Uterus (tissue), 4 donors: ENCODE results near the gene CACNA1B. TPM values are rescaled to one million over a fixed set of nuclear protein-coding genes. Genes with fewer than 3 reads are reported as not detected.

Source experiments
- DNase-seq, 2 donors: peaks; one replicate each; pipeline ENCODE4 v3.0.0-alpha.2; 2019 to 2020
- H3K27ac ChIP-seq, 2 donors: fragments of 200-600 bp; sonication (generic); 1 replicate in 1 of 2; 2 replicates in 1 of 2; pipeline ENCODE4 v1.5.1; 2016 to 2018
- H3K27me3 ChIP-seq, 2 donors: fragments of 200-600 bp; sonication (generic); one replicate each; pipeline ENCODE4 v1.5.1; 2018 to 2019; ENCODE audit warnings: control low read depth in 1 of 2
- H3K36me3 ChIP-seq, 2 donors: fragments of 200-600 bp; sonication (generic); one replicate each; pipeline ENCODE4 v1.5.1; 2019; ENCODE audit warnings: control low read depth in 1 of 2
- H3K4me1 ChIP-seq, 2 donors: fragments of 200-600 bp; sonication (generic); one replicate each; pipeline ENCODE4 v1.5.1; 2018 to 2019; ENCODE audit warnings: control low read depth in 1 of 2
- H3K4me3 ChIP-seq, 2 donors: fragments of 200-600 bp; sonication (generic); 1 replicate in 1 of 2; 2 replicates in 1 of 2; pipeline ENCODE4 v1.5.1; 2018 to 2019; ENCODE audit warnings: mild to moderate bottlenecking in 1 of 2
- H3K9me3 ChIP-seq, 2 donors: fragments of 200-600 bp; sonication (generic); one replicate each; pipeline ENCODE4 v1.5.1; 2019; ENCODE audit warnings: control low read depth in 1 of 2
- CTCF ChIP-seq, 4 experiments: fragments of 200-600 bp in 2 of 4; fragments of 450-650 bp in 2 of 4; sonication (generic) in 2 of 4; IDR thresholded peaks; one replicate each; pipeline ENCODE4 v1.5.1; 2016 to 2019; ENCODE audit warnings: antibody characterized with exemption in 4 of 4, mild to moderate bottlenecking in 2 of 4, moderate library complexity in 1 of 4
- POLR2A ChIP-seq, 2 donors: fragments of 450-650 bp; IDR thresholded peaks; one replicate each; pipeline ENCODE4 v1.6.1; 2016; ENCODE audit warnings: antibody characterized with exemption in 2 of 2, mild to moderate bottlenecking in 1 of 2, moderate library complexity in 1 of 2
- intact Hi-C: fragments of 100-400 bp; cut with DNase I; formaldehyde crosslinking; loops from one replicate; pipeline ENCODE4 v1.15.1; 2023; ENCODE audit warnings: low total_unique reads
- total RNA-seq, 4 donors: library from RNA; depleted of rRNA in 3 of 4; stranded (reverse); fragments of >200 nt in 3 of 4; gene quantifications; one replicate each; pipeline versions ENCODE4 v1.1.0 to v1.2.4, GENCODE V29; 2014 to 2023
- donor health status: DM: yes; HTN: yes; CAD: no.

The CACNA1B gene
- total RNA-seq, 4 donors from 2014 or later = 0.12 to 0.97 TPM; not detected in 2

DNA sequence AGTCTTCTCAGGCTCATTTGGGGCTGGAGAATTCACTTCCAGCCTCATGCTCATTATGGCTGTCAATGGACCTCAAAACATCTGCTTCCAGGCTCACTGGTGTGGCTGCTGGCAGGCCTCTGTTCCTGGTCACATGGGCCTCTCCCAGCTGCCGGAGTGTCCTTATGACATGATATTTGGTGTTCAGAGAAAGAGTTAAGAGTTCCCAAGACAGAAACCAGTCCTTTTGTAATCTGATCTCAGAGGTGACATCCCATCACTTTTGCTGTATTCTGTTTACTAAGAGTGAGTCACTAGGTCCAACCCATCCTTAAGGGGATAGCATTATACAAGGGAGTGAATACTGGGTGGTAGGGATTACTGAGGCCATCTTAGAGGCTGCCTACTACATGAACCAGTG, 104.6 kb downstream of the CACNA1B start:
- no peak for DNase-seq
- Histone ChIP-seq H3K4me1 (no peaks in the 10 kb centered on the region), H3K4me3 (no peak overlapping the region), H3K9me3 (no peaks in the 10 kb centered on the region), H3K27ac (no peak overlapping the region), H3K27me3 (no peaks in the 10 kb centered on the region), H3K36me3 (no peaks in the 10 kb centered on the region)
- TF ChIP-seq CTCF (IDR thresholded peaks at IDR 0.05) = no peak
- no peak for TF ChIP-seq POLR2A (IDR thresholded peaks at IDR 0.05)
- intact Hi-C loops = no loop called here

DNA sequence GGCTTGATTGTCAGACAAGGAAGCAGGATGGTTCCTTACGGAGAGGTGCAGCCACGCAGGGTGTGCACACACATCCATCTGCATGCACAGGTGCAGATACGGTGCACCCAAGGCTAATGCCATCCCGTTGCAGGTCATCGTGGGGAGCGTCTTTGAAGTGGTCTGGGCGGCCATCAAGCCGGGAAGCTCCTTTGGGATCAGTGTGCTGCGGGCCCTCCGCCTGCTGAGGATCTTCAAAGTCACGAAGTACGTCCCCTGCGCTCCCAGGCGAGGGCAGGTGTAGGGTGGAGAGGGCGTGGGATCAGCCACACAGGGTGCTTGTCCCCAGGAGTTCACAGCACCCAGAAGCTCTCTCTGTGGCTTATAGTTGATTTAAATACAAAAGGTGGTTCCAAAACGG, 106.4 kb downstream of the CACNA1B start:
- Histone ChIP-seq H3K9me3 (no peaks in the 10 kb centered on the region), H3K27me3 (no peaks in the 10 kb centered on the region), H3K27ac (no peak overlapping the region), H3K4me1 (no peaks in the 10 kb centered on the region), H3K4me3 (no peak overlapping the region), H3K36me3 (no peaks in the 10 kb centered on the region)
- TF ChIP-seq CTCF (IDR thresholded peaks at IDR 0.05) (no peak), POLR2A (IDR thresholded peaks at IDR 0.05) (no peak)
- no peak for DNase-seq
- intact Hi-C loops = no loop called here

GRCh38 chr9:137984520-137985257, 107.1 kb downstream of the CACNA1B start:
- intact Hi-C loops = no loop called here
- Histone ChIP-seq H3K9me3 (no peaks in the 10 kb centered on the region), H3K4me3 (no peak overlapping the region), H3K4me1 (no peaks in the 10 kb centered on the region), H3K27me3 (no peaks in the 10 kb centered on the region), H3K27ac (no peak overlapping the region), H3K36me3 (no peaks in the 10 kb centered on the region)
- no peak for DNase-seq
- TF ChIP-seq CTCF (IDR thresholded peaks at IDR 0.05) (no peak), POLR2A (IDR thresholded peaks at IDR 0.05) (no peak)

DNA sequence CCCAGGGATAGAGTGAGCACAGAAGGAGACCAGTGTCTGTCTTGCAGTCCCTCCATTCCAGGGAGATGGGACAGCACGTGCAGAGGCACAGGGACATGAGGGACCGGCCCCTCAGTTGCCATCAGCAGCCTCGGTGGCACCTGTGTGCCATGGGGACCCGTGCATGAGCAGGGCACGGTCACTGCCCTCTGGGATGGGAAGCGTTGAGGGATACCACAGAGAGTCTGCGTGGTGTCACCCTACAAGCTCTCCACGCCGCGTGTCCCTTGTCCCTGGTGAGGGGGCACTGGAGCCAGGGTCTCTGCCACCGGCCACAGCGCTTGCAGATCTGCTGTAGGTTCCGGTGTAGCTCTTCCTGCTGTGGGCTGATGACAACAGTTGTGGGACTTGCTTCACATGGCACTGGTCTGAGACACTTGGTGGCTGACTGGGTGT, 108.1 kb downstream of the CACNA1B start:
- no peak overlapping the region for H3K4me3 ChIP-seq
- no peaks in the 10 kb centered on the region for H3K27me3 ChIP-seq
- no peak for DNase-seq
- no peaks in the 10 kb centered on the region for H3K4me1 ChIP-seq
- H3K27ac ChIP-seq = no peak overlapping the region
- intact Hi-C loops = no loop called here
- TF ChIP-seq POLR2A (IDR thresholded peaks at IDR 0.05) (no peak), CTCF (IDR thresholded peaks at IDR 0.05) (no peak)
- H3K9me3 ChIP-seq = no peaks in the 10 kb centered on the region
- no peaks in the 10 kb centered on the region for H3K36me3 ChIP-seq

GRCh38 chr9:137986268-137987099, 108.9 kb downstream of the CACNA1B start:
- intact Hi-C loops = no loop called here
- H3K9me3 ChIP-seq = no peaks in the 10 kb centered on the region
- no peaks in the 10 kb centered on the region for H3K27me3 ChIP-seq
- H3K4me1 ChIP-seq = no peaks in the 10 kb centered on the region
- no peak for TF ChIP-seq POLR2A (IDR thresholded peaks at IDR 0.05)
- no peak for TF ChIP-seq CTCF (IDR thresholded peaks at IDR 0.05)
- no peaks in the 10 kb centered on the region for H3K36me3 ChIP-seq
- H3K4me3 ChIP-seq = no peak overlapping the region
- DNase-seq = no peak
- H3K27ac ChIP-seq = no peak overlapping the region
